HepG2 (cell line): ENCODE results near the gene GRIP1.

Experiments
- ASH2L ChIP-seq: fragments of 300-600, 200-600 bp; sonication (generic); IDR thresholded peaks from 2 replicates; pipeline ENCODE4 v1.7.0; 2017; ENCODE audit warnings: low read depth, mild to moderate bottlenecking, moderate library complexity, mixed read lengths, low read length; ENCODE audit not compliant: insufficient read length
- MXD4 ChIP-seq: IDR thresholded peaks from 2 replicates; pipeline ENCODE4 v1.6.1; 2016; ENCODE audit warnings: mild to moderate bottlenecking, missing biosample characterization, missing genetic modification reagents
- POLR2A ChIP-seq, 2 experiments: IDR thresholded peaks; 2 replicates each; pipeline ENCODE4 v1.6.1; 2011; ENCODE audit warnings: low read depth in 2 of 2, low read length in 2 of 2, mild to moderate bottlenecking in 1 of 2, moderate library complexity in 1 of 2; ENCODE audit not compliant: insufficient read depth in 1 of 2
- ZBTB38 ChIP-seq: sonication (generic); formaldehyde crosslinking; IDR thresholded peaks from 2 replicates; pipeline ENCODE4 v1.5.1; 2020; ENCODE audit warnings: mild to moderate bottlenecking, missing genetic modification reagents
- ZNF652 ChIP-seq: IDR thresholded peaks from 2 replicates; pipeline ENCODE4 v1.6.1; 2016; ENCODE audit warnings: low read depth, borderline replicate concordance
- ZNF670 ChIP-seq: sonication (generic); formaldehyde crosslinking; IDR thresholded peaks from 2 replicates; pipeline ENCODE4 v1.8.0; 2022; ENCODE audit warnings: mild to moderate bottlenecking, missing genetic modification reagents, borderline replicate concordance
- ZNF747 ChIP-seq: sonication (generic); formaldehyde crosslinking; IDR thresholded peaks from 2 replicates; pipeline ENCODE4 v1.8.1; 2023; ENCODE audit warnings: missing genetic modification reagents, mild to moderate bottlenecking, borderline replicate concordance
- TF ChIP-seq, protein P1 (sequence below): sonication (generic); formaldehyde crosslinking; IDR thresholded peaks from 2 replicates; pipeline ENCODE4 v1.4.0; 2020; ENCODE audit warnings: missing genetic modification reagents, mild to moderate bottlenecking, borderline replicate concordance
- TF ChIP-seq, protein P2 (sequence below): sonication (generic); formaldehyde crosslinking; IDR thresholded peaks from 2 replicates; pipeline ENCODE4 v1.4.0; 2020; ENCODE audit warnings: missing genetic modification reagents

DNA sequence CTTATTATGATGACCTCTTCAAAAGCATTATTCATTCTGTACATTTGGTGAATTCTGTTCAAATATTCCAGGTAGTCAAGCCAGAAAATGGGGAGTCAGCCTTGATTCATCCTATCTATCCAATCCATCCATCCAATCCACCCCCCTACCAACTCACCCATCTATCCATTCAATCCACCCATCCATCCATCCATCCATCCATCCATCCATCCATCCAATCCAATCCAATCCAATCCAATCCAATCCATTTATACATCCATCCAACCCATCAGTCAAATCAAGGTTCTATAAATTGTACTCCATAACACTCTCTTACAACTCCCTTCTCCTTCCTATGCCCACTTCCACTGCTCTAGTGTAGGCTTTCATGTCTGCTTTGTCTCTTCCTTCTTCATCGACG is 35.8 kb upstream of the GRIP1 start:
- TF ChIP-seq, protein P1, sequence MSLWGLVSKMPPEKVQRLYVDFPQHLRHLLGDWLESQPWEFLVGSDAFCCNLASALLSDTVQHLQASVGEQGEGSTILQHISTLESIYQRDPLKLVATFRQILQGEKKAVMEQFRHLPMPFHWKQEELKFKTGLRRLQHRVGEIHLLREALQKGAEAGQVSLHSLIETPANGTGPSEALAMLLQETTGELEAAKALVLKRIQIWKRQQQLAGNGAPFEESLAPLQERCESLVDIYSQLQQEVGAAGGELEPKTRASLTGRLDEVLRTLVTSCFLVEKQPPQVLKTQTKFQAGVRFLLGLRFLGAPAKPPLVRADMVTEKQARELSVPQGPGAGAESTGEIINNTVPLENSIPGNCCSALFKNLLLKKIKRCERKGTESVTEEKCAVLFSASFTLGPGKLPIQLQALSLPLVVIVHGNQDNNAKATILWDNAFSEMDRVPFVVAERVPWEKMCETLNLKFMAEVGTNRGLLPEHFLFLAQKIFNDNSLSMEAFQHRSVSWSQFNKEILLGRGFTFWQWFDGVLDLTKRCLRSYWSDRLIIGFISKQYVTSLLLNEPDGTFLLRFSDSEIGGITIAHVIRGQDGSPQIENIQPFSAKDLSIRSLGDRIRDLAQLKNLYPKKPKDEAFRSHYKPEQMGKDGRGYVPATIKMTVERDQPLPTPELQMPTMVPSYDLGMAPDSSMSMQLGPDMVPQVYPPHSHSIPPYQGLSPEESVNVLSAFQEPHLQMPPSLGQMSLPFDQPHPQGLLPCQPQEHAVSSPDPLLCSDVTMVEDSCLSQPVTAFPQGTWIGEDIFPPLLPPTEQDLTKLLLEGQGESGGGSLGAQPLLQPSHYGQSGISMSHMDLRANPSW (CRISPR knock-in tag): no peak
- no peak for TF ChIP-seq MXD4 (CRISPR knock-in tag)
- no peak for TF ChIP-seq ASH2L
- TF ChIP-seq ZBTB38 (CRISPR knock-in tag): no peak
- no peak for TF ChIP-seq ZNF747 (CRISPR knock-in tag)
- no peak for TF ChIP-seq POLR2A (IDR thresholded peaks at IDR 0.05; ENCODE audit: insufficient read depth in 1 of 2, low read depth in 2 of 2, low read length in 2 of 2)
- TF ChIP-seq, protein P2, sequence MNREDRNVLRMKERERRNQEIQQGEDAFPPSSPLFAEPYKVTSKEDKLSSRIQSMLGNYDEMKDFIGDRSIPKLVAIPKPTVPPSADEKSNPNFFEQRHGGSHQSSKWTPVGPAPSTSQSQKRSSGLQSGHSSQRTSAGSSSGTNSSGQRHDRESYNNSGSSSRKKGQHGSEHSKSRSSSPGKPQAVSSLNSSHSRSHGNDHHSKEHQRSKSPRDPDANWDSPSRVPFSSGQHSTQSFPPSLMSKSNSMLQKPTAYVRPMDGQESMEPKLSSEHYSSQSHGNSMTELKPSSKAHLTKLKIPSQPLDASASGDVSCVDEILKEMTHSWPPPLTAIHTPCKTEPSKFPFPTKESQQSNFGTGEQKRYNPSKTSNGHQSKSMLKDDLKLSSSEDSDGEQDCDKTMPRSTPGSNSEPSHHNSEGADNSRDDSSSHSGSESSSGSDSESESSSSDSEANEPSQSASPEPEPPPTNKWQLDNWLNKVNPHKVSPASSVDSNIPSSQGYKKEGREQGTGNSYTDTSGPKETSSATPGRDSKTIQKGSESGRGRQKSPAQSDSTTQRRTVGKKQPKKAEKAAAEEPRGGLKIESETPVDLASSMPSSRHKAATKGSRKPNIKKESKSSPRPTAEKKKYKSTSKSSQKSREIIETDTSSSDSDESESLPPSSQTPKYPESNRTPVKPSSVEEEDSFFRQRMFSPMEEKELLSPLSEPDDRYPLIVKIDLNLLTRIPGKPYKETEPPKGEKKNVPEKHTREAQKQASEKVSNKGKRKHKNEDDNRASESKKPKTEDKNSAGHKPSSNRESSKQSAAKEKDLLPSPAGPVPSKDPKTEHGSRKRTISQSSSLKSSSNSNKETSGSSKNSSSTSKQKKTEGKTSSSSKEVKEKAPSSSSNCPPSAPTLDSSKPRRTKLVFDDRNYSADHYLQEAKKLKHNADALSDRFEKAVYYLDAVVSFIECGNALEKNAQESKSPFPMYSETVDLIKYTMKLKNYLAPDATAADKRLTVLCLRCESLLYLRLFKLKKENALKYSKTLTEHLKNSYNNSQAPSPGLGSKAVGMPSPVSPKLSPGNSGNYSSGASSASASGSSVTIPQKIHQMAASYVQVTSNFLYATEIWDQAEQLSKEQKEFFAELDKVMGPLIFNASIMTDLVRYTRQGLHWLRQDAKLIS (CRISPR knock-in tag): no peak
- TF ChIP-seq ZNF652 (CRISPR knock-in tag): no peak
- no peak for TF ChIP-seq ZNF670 (CRISPR knock-in tag)
